Measurements from ENCODE around the gene SHANK1.

- TF ChIP-seq CTCF (IDR thresholded peaks at IDR 0.05) (no peak), POLR2A (IDR thresholded peaks at IDR 0.05) (no peak)
Measured at GRCh38 chr19:50636317-50637085, 83.1 kb downstream of the SHANK1 start.
